ENCODE data around the gene ATP13A1. TPM values are rescaled to one million over a fixed set of nuclear protein-coding genes. Genes with fewer than 3 reads are reported as not detected.

ATP13A1 gene
- total RNA-seq, 2 donors from 2014 or later = 77.0 to 79.8 TPM

DNA sequence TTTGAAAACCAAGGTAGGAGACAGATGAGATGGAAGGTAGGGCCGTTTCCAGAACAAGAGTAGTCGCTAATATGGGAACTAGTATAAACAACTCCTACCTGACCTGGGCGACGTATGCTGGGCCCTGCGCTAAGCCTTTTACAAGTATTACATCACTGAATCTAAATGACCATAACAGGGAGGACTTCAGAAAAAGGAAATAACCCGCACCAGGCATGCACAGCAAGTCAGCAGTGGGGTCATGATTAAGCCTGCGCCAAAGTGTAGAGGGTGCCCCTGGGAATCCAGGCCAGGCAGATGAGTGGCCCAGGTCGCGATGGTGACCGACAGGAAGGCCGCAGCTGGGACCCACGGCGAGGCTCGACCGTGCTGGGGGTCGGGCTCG lies 613 bp downstream of the ATP13A1 start:
- peaks cover 22% of the 10 kb centered on the region for H3K36me3 ChIP-seq (ENCODE audit: control insufficient read depth, insufficient read depth, low read length)
- DNase-seq = no peak
- WGBS, 2 experiments (ENCODE audit: insufficient coverage in 1 of 2, insufficient read length in 1 of 2) = 14 to 16% methylated on average over 15 to 17 of the region's 17 CpGs
- Mint-ChIP-seq H3K4me3 (peak overlapping the region; percentile 87), H3K27me3 (ENCODE audit: insufficient read depth) (no peaks in the 10 kb centered on the region), H3K27ac (peak overlapping the region; percentile 84), H3K36me3 (ENCODE audit: low read depth) (peaks cover 25% of the 10 kb centered on the region), H3K9me3 (peaks cover 2% of the 10 kb centered on the region), H3K4me1 (peaks cover 18% of the 10 kb centered on the region)
- no peaks in the 10 kb centered on the region for H3K9me3 ChIP-seq (ENCODE audit: control insufficient read depth, low read length)
- H3K27me3 ChIP-seq (ENCODE audit: control insufficient read depth, insufficient read depth, low read length, poor library complexity, severe bottlenecking) = no peaks in the 10 kb centered on the region
- H3K27ac ChIP-seq (ENCODE audit: low read depth, low read length) = peak overlapping the region; percentile 49
- no peaks in the 10 kb centered on the region for H3K4me1 ChIP-seq (ENCODE audit: control insufficient read depth, insufficient read depth, low read length)
- peak overlapping the region; percentile 78 for H3K4me3 ChIP-seq (ENCODE audit: low read length)
- TF ChIP-seq, protein P1, sequence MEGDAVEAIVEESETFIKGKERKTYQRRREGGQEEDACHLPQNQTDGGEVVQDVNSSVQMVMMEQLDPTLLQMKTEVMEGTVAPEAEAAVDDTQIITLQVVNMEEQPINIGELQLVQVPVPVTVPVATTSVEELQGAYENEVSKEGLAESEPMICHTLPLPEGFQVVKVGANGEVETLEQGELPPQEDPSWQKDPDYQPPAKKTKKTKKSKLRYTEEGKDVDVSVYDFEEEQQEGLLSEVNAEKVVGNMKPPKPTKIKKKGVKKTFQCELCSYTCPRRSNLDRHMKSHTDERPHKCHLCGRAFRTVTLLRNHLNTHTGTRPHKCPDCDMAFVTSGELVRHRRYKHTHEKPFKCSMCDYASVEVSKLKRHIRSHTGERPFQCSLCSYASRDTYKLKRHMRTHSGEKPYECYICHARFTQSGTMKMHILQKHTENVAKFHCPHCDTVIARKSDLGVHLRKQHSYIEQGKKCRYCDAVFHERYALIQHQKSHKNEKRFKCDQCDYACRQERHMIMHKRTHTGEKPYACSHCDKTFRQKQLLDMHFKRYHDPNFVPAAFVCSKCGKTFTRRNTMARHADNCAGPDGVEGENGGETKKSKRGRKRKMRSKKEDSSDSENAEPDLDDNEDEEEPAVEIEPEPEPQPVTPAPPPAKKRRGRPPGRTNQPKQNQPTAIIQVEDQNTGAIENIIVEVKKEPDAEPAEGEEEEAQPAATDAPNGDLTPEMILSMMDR (conservative IDR thresholded peaks at IDR 0.05) = no peak
- peak overlapping the region; percentile 82 for H3K9ac ChIP-seq (ENCODE audit: extremely low read depth, low read length, poor library complexity, severe bottlenecking)

GRCh38 chr19:19662344-19662743 lies 1.1 kb downstream of the ATP13A1 start:
- no peak for DNase-seq
- TF ChIP-seq, protein P1 (conservative IDR thresholded peaks at IDR 0.05) = no peak
- Mint-ChIP-seq H3K27ac (peak overlapping the region; percentile 84), H3K27me3 (ENCODE audit: insufficient read depth) (no peaks in the 10 kb centered on the region), H3K9me3 (peaks cover 2% of the 10 kb centered on the region), H3K4me1 (peaks cover 18% of the 10 kb centered on the region), H3K4me3 (peak overlapping the region; percentile 87), H3K36me3 (ENCODE audit: low read depth) (peaks cover 29% of the 10 kb centered on the region)
- Histone ChIP-seq H3K36me3 (ENCODE audit: control insufficient read depth, insufficient read depth, low read length) (peaks cover 26% of the 10 kb centered on the region), H3K27ac (ENCODE audit: low read depth, low read length) (no peak overlapping the region), H3K9me3 (ENCODE audit: control insufficient read depth, low read length) (no peaks in the 10 kb centered on the region), H3K27me3 (ENCODE audit: control insufficient read depth, insufficient read depth, low read length, poor library complexity, severe bottlenecking) (no peaks in the 10 kb centered on the region), H3K4me3 (ENCODE audit: low read length) (peak overlapping the region; percentile 78), H3K4me1 (ENCODE audit: control insufficient read depth, insufficient read depth, low read length) (no peaks in the 10 kb centered on the region), H3K9ac (ENCODE audit: extremely low read depth, low read length, poor library complexity, severe bottlenecking) (no peak overlapping the region)
- WGBS, 2 experiments (ENCODE audit: insufficient coverage in 1 of 2, insufficient read length in 1 of 2) = 81 to 93% methylated on average over 8 of the region's 8 CpGs

GRCh38 chr19:19661675-19662251 lies 1.7 kb downstream of the ATP13A1 start:
- H3K36me3 ChIP-seq (ENCODE audit: control insufficient read depth, insufficient read depth, low read length) = peaks cover 32% of the 10 kb centered on the region
- 89 to 93% methylated on average over 13 to 18 of the region's 18 CpGs for WGBS, 2 experiments (ENCODE audit: insufficient coverage in 1 of 2, insufficient read length in 1 of 2)
- H3K9ac ChIP-seq (ENCODE audit: extremely low read depth, low read length, poor library complexity, severe bottlenecking) = no peak overlapping the region
- Mint-ChIP-seq H3K4me3 (peak overlapping the region; percentile 87), H3K9me3 (peaks cover 2% of the 10 kb centered on the region), H3K27me3 (ENCODE audit: insufficient read depth) (no peaks in the 10 kb centered on the region), H3K4me1 (peaks cover 18% of the 10 kb centered on the region), H3K27ac (peak overlapping the region; percentile 84), H3K36me3 (ENCODE audit: low read depth) (peaks cover 35% of the 10 kb centered on the region)
- TF ChIP-seq, protein P1 (conservative IDR thresholded peaks at IDR 0.05) = no peak
- no peak overlapping the region for H3K27ac ChIP-seq (ENCODE audit: low read depth, low read length)
- H3K4me3 ChIP-seq (ENCODE audit: low read length) = peak overlapping the region; percentile 78
- no peaks in the 10 kb centered on the region for H3K9me3 ChIP-seq (ENCODE audit: control insufficient read depth, low read length)
- peak; percentile 62 for DNase-seq
- H3K27me3 ChIP-seq (ENCODE audit: control insufficient read depth, insufficient read depth, low read length, poor library complexity, severe bottlenecking) = no peaks in the 10 kb centered on the region
- no peaks in the 10 kb centered on the region for H3K4me1 ChIP-seq (ENCODE audit: control insufficient read depth, insufficient read depth, low read length)
